Measurements from ENCODE around the gene RAPGEF3.
A peak's percentile ranks its signal among the peaks of the same experiment; 100 is the strongest.

RAPGEF3 gene

GRCh38 chr12:47745485-47746041 lies 13.1 kb downstream of the RAPGEF3 start:
- no peak overlapping the region for H3K4me3 ChIP-seq (ENCODE audit: low read length)
- no peak for TF ChIP-seq CTCF (conservative IDR thresholded peaks at IDR 0.05; ENCODE audit: low read depth, low read length)
- DNase-seq (ENCODE audit: low read depth): no peak

- TF ChIP-seq CTCF (conservative IDR thresholded peaks at IDR 0.05; ENCODE audit: low read depth, low read length): no peak
- DNase-seq (ENCODE audit: low read depth): no peak
Observed at GRCh38 chr12:47744778-47745436, 13.8 kb downstream of the RAPGEF3 start.

GRCh38 chr12:47744005-47744651 lies 14.6 kb downstream of the RAPGEF3 start:
- no peak for DNase-seq (ENCODE audit: low read depth)
- TF ChIP-seq CTCF (conservative IDR thresholded peaks at IDR 0.05; ENCODE audit: low read depth, low read length): peak; percentile 62
- no peak overlapping the region for H3K4me3 ChIP-seq (ENCODE audit: low read length)

More at GRCh38 chr12:47744778-47745436, 13.8 kb downstream of the RAPGEF3 start:
- H3K4me3 ChIP-seq (ENCODE audit: low read length): no peak overlapping the region

GRCh38 chr12:47743311-47743860 lies 15.3 kb downstream of the RAPGEF3 start:
- no peak overlapping the region for H3K4me3 ChIP-seq (ENCODE audit: low read length)
- TF ChIP-seq CTCF (conservative IDR thresholded peaks at IDR 0.05; ENCODE audit: low read depth, low read length): no peak

GRCh38 chr12:47742253-47742825 lies 16.3 kb downstream of the RAPGEF3 start:
- no peak overlapping the region for H3K4me3 ChIP-seq (ENCODE audit: low read length)
- DNase-seq (ENCODE audit: low read depth): no peak
- peak; percentile 99 for TF ChIP-seq CTCF (conservative IDR thresholded peaks at IDR 0.05; ENCODE audit: low read depth, low read length)

More at GRCh38 chr12:47743311-47743860, 15.3 kb downstream of the RAPGEF3 start:
- no peak for DNase-seq (ENCODE audit: low read depth)

GRCh38 chr12:47741340-47741703 lies 17.4 kb downstream of the RAPGEF3 start:
- no peak for TF ChIP-seq CTCF (conservative IDR thresholded peaks at IDR 0.05; ENCODE audit: low read depth, low read length)
- no peak overlapping the region for H3K4me3 ChIP-seq (ENCODE audit: low read length)
- DNase-seq (ENCODE audit: low read depth): no peak

Measured in retinal pigment epithelial cell (primary cell).